ENCODE measurements around the gene LAGE3.

DNA sequence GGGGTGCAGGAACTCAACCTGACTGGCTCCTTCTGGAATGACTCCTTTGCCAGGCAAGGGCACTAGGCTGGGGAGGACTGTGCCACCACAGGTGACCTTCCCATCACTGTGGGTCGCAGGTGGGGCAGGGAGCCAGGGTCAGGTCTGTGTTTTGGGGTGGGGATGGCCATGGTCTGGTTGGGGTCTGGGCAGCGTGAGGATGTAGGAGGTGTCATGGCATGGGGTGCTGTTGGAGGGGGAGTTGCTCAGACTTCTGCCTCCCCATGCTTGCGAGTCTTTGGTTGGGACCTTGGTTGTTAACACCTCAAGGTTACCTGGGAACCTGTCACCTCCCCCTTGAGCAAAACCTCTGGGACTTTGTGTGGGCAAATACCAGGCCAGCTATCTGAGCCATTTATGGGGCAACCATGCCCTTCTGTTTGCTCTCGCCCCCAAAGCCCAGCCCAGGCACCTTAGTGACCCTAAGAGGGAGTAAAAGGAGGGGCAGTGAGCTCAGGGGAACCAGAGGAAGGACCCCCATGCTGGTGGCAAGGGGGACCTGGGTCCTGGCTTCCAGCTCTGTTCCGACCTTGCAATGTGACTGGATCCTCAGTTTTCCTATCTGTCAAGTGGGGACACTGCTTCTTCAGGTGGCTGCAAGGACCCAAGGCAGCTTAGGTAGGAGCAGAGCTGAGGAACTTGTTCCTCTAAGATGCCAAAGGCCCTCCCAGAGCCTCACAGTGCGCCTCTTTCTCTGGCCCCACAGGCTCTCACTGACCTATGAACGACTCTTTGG lies 44.5 kb downstream of the LAGE3 start:
- TF ChIP-seq CTCF (IDR thresholded peaks at IDR 0.05; ENCODE audit: low read depth, low read length) (no peak), EZH2phosphoT487 (IDR thresholded peaks at IDR 0.05; ENCODE audit: low read depth) (no peak)

All from OCI-LY3 (cell line).